GM06990 (cell line): ENCODE results near the gene CCDC57.
A peak's percentile ranks its signal among the peaks of the same experiment; 100 is the strongest.
"Not testable (repeated sequence)": the region's sequence is repeated elsewhere in the genome, so short reads cannot be mapped to it uniquely, and the experiment has no call there.

Experiments used
- DNase-seq: peaks from one replicate; pipeline ENCODE4 v3.0.0-alpha.2; 2011; ENCODE audit not compliant: insufficient read length; ENCODE audit errors: extremely low read depth
- H3K27me3 ChIP-seq: replicated peaks from 2 replicates; pipeline ENCODE4 v1.6.0; 2011; ENCODE audit warnings: low read length; ENCODE audit not compliant: control insufficient read depth, insufficient read depth
- H3K36me3 ChIP-seq: 2 replicates; pipeline ENCODE4 v1.5.1; 2011; ENCODE audit warnings: low read length; ENCODE audit not compliant: control insufficient read depth, insufficient read depth
- H3K4me3 ChIP-seq: replicated peaks from 2 replicates; pipeline ENCODE4 v1.5.1; 2011; ENCODE audit warnings: low read depth, mild to moderate bottlenecking, control low read depth, low read length
- TF ChIP-seq, protein P1 (sequence below): IDR thresholded peaks from 2 replicates; pipeline ENCODE4 v1.5.1; 2011; ENCODE audit warnings: low read length, control low read depth, mild to moderate bottlenecking, inconsistent platforms; ENCODE audit not compliant: insufficient read depth, poor library complexity, severe bottlenecking

The CCDC57 gene

DNA sequence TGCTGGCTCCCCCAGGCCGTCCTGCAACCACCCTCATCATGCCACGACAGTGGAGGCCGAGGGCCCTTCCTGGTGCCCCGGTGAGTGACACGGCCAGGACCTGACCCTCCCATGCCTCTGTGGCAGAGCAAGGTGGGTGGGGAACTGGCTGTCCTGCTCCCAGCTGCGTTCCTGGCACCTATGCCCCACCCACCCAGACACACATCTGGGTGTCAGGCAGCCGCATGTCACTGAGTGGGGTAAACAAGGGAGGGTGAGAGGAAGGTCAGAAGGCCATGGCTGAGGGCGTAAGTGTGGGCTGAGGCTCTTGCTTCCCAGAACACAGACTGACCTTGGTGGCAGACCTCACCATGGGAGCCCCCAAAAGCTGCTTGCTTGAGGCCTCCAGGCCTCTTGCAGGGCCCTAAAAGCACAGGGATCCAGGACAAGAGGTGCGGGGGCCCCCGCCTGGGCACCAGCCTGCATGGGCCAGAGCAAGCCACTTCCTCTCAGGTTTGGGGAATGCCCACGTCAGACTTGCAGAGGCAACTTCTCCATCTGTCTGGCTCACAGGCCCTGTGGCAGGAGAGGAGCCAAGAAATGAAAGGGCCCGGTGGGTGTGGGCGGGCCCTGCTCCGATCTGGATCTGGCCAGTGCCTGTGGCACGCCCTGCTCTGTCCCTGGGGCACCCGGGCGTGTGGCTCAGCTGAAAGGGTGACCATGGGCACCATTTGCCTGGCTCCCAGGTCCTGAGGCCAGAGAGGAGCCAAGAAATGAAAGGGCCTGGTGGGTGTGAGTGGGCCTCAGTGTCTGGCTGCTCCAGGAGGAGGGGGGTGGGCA, 3.9 kb upstream of the CCDC57 start:
- DNase-seq, result peak; percentile 74

DNA sequence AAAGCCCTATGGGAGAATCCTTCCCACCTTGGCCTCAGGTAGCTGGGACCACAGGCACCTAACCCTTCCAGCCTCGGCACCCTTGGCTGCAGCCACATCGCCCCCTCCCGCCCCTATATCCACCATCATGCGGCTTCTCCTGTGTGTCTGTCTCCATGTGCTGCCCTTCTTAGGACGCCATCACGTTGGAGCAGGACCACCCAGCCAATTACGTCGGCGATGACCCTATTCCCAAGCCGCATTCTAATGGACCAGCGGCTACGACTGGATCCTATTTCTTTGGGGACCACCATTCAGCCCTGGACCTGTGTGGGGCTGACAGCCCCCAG, 3.3 kb upstream of the CCDC57 start:
- DNase-seq, result no peak
- TF ChIP-seq, protein P1, sequence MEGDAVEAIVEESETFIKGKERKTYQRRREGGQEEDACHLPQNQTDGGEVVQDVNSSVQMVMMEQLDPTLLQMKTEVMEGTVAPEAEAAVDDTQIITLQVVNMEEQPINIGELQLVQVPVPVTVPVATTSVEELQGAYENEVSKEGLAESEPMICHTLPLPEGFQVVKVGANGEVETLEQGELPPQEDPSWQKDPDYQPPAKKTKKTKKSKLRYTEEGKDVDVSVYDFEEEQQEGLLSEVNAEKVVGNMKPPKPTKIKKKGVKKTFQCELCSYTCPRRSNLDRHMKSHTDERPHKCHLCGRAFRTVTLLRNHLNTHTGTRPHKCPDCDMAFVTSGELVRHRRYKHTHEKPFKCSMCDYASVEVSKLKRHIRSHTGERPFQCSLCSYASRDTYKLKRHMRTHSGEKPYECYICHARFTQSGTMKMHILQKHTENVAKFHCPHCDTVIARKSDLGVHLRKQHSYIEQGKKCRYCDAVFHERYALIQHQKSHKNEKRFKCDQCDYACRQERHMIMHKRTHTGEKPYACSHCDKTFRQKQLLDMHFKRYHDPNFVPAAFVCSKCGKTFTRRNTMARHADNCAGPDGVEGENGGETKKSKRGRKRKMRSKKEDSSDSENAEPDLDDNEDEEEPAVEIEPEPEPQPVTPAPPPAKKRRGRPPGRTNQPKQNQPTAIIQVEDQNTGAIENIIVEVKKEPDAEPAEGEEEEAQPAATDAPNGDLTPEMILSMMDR, result no peak
- H3K36me3 ChIP-seq, result no peaks in the 10 kb centered on the region
- no peaks in the 10 kb centered on the region for H3K27me3 ChIP-seq
- H3K4me3 ChIP-seq, result no peak overlapping the region

More for the DNA sequence above, 3.9 kb upstream of the CCDC57 start:
- H3K4me3 ChIP-seq, result no peak overlapping the region
- H3K36me3 ChIP-seq, result no peaks in the 10 kb centered on the region
- no peaks in the 10 kb centered on the region for H3K27me3 ChIP-seq
- TF ChIP-seq, protein P1, result peak; percentile 25

DNA sequence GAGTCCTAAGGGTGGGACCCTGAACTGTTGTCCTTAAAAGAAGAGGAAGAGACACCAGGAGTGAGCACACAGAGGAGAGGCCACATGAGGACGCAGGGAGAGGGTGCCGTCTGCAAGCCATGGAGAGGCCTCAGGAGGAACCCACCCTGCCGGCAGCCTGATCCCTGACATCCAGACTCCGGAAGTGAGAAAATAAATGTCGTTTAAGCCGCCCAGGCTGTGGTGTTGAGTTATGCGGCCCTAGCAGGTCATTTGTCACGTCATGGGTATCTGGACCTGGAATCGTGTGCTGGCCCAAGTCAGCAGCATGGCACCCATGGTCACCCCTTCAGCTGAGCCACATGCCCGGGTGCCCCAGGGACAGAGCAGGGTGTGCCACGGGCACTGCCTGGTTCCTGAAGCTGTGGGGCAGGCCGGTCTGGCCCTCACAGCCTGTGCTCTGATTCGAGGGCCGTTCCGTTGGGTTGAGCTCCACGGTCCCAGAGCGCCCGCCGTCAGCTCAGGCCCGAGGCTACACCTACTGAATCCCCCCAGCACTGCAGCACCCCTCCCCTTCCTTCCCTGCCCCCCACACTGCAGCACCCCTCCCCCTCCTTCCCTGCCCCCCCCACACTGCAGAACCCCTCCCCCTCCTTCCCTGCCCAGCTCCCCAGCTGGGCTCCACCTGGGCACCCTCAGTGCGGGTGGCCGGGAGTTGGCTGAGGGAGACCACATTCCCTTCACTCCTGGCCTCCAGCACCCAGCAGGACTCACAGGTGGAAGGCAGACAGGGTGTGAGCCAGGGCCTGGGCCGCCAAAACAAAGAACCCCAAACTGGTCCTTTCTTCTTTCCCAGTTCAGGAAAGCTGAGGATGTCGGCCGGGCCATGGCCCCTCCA, 2.7 kb upstream of the CCDC57 start:
- no peak for DNase-seq
- no peak overlapping the region for H3K4me3 ChIP-seq
- TF ChIP-seq, protein P1, result no peak

GRCh38 chr17:82214012-82214628, 1.5 kb upstream of the CCDC57 start:
- TF ChIP-seq, protein P1, result no peak
- H3K4me3 ChIP-seq, result no peak overlapping the region

More for the DNA sequence above, 2.7 kb upstream of the CCDC57 start:
- no peaks in the 10 kb centered on the region for H3K27me3 ChIP-seq
- H3K36me3 ChIP-seq, result no peaks in the 10 kb centered on the region

DNA sequence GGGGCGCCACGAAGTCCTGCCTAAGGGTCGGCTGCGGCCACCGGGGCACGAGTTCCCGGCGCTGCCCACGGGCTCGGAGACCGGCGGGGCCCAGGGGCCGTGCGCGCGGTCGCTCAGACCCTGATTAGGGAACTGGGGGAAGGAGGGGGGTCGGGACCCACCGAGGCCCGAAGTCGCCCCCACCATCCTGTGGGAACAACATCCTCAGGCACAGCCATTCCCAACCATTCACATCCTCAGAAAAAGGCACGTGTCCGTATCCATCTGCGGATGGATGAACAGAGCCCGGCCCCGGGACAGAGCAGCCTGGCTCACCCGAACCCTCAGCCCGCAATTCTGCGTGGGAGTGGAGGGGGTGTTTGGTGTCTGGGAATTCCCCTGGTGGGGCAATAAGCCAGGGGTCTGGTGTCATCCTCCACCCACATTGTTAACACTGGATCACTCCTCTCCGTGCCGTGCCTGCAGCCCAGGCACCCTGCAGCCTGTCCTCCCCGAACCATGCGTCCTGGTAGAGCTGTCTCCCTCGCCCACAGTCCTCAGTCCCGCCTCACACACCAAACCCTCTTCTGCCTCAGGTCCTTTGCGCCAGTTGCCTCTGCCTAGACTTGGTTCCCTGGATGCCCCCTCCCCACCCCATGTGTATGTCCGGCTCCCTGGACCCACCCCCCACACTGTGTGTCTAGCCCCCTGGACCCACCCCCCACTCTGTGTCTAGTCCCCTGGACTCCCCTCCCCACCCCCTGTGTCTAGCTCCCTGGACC, 789 bp upstream of the CCDC57 start:
- DNase-seq, result peak; percentile 60
- TF ChIP-seq, protein P1, result no peak
- Histone ChIP-seq H3K4me3 (peak overlapping the region; percentile 79), H3K27me3 (no peaks in the 10 kb centered on the region), H3K36me3 (no peaks in the 10 kb centered on the region)

More at GRCh38 chr17:82214012-82214628, 1.5 kb upstream of the CCDC57 start:
- H3K36me3 ChIP-seq, result no peaks in the 10 kb centered on the region
- DNase-seq, result no peak
- H3K27me3 ChIP-seq, result no peaks in the 10 kb centered on the region

- not testable (repeated sequence) for H3K4me3 ChIP-seq, H3K36me3 ChIP-seq, DNase-seq, H3K27me3 ChIP-seq
Measured at GRCh38 chr17:82210655-82211054, 2.0 kb downstream of the CCDC57 start.
